Astrocyte (in vitro differentiated cells and primary cell): ENCODE measurements around the gene CPN2. TPM values are rescaled to one million over a fixed set of nuclear protein-coding genes. Genes with fewer than 3 reads are reported as not detected.

Experiments used
- DNase-seq: peaks from one replicate; pipeline ENCODE4 v3.0.0-alpha.2; 2010; ENCODE audit warnings: low read depth
- FAIRE-seq: peaks from 2 replicates; lab custom pipeline; 2011; peaks lifted over from hg19 to GRCh38; lab: Jason Lieb, UNC
- H2AFZ ChIP-seq: 2 replicates; pipeline ENCODE4 v1.6.0; 2012; ENCODE audit warnings: low read depth, low read length, inconsistent platforms
- H3K27ac ChIP-seq: 2 replicates; pipeline ENCODE4 v1.5.1; 2011; ENCODE audit warnings: low read depth, low read length, inconsistent platforms
- H3K27me3 ChIP-seq: 2 replicates; pipeline ENCODE4 v1.6.0; 2011; ENCODE audit warnings: low read length, inconsistent platforms; ENCODE audit not compliant: insufficient read depth
- H3K36me3 ChIP-seq: 2 replicates; pipeline ENCODE4 v1.5.1; 2011; ENCODE audit warnings: low read length, inconsistent platforms; ENCODE audit not compliant: insufficient read depth
- H3K4me1 ChIP-seq: 2 replicates; pipeline ENCODE4 v1.5.1; 2011; ENCODE audit warnings: low read length, inconsistent platforms; ENCODE audit not compliant: insufficient read depth
- H3K4me2 ChIP-seq: 2 replicates; pipeline ENCODE4 v1.6.0; 2012; ENCODE audit warnings: low read length, inconsistent platforms
- H3K4me3 ChIP-seq: 2 replicates; pipeline ENCODE4 v1.5.1; 2011; ENCODE audit warnings: low read depth, mild to moderate bottlenecking, low read length, inconsistent platforms; ENCODE audit not compliant: insufficient read depth
- H3K79me2 ChIP-seq: 2 replicates; pipeline ENCODE4 v1.6.0; 2012; ENCODE audit warnings: mild to moderate bottlenecking, low read length, inconsistent platforms; ENCODE audit not compliant: insufficient read depth
- H3K9ac ChIP-seq: 2 replicates; pipeline ENCODE4 v1.6.0; 2012; ENCODE audit warnings: mild to moderate bottlenecking, low read length, inconsistent platforms
- H3K9me3 ChIP-seq: 2 replicates; pipeline ENCODE4 v1.5.1; 2012; ENCODE audit warnings: low read depth, mild to moderate bottlenecking, low read length, inconsistent platforms; ENCODE audit not compliant: insufficient read depth
- H4K20me1 ChIP-seq: 2 replicates; pipeline ENCODE4 v1.6.0; 2012; ENCODE audit warnings: low read length, inconsistent platforms; ENCODE audit not compliant: insufficient read depth
- H3K27ac Mint-ChIP-seq: one replicate; pipeline ENCODE4 v1.8.0; 2021; ENCODE audit warnings: mild to moderate bottlenecking, mixed read lengths; ENCODE audit not compliant: unreplicated experiment
- H3K27me3 Mint-ChIP-seq: one replicate; pipeline ENCODE4 v1.8.0; 2021; ENCODE audit warnings: low read depth, mixed read lengths; ENCODE audit not compliant: unreplicated experiment
- H3K36me3 Mint-ChIP-seq: one replicate; pipeline ENCODE4 v1.8.0; 2021; ENCODE audit warnings: low read depth, mixed read lengths; ENCODE audit not compliant: unreplicated experiment
- H3K4me1 Mint-ChIP-seq: one replicate; pipeline ENCODE4 v1.8.0; 2021; ENCODE audit warnings: low read depth, mixed read lengths; ENCODE audit not compliant: unreplicated experiment
- H3K4me3 Mint-ChIP-seq: one replicate; pipeline ENCODE4 v1.8.0; 2021; ENCODE audit warnings: mild to moderate bottlenecking, moderate library complexity, mixed read lengths; ENCODE audit not compliant: unreplicated experiment
- H3K9me3 Mint-ChIP-seq: one replicate; pipeline ENCODE4 v1.8.0; 2021; ENCODE audit warnings: mild to moderate bottlenecking, mixed read lengths; ENCODE audit not compliant: unreplicated experiment
- EZH2 ChIP-seq: IDR thresholded peaks from 2 replicates; pipeline ENCODE4 v1.6.1; 2012; ENCODE audit warnings: mild to moderate bottlenecking, low read length, inconsistent platforms; ENCODE audit not compliant: insufficient read depth
- total RNA-seq: library from RNA; stranded (reverse); gene quantifications from 2 replicates; pipeline ENCODE4 v1.2.1, GENCODE V29; 2021
- TF ChIP-seq, protein P1 (sequence below): IDR thresholded peaks from 2 replicates; pipeline ENCODE4 v1.5.1; 2011; ENCODE audit warnings: low read depth, mild to moderate bottlenecking, inconsistent platforms, low read length, moderate library complexity; ENCODE audit not compliant: insufficient read depth

Gene CPN2
- total RNA-seq, 1 donor from 2014 or later = not detected

DNA sequence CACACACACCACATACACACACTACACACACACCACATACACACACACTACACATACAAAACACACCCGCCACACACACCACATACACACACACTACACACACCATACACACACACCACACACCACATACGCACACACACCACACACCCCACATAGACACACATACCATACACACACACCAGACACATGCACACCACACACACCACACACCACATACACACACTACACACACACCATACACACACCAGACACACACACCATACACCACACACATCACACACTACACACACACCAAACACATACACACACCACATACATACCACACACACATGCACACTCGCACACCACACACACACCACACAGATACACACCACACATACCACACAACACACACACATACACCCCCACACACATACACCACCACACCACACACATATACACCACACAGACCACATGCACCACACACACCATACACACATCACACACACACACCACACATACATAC is 26.3 kb downstream of the CPN2 start:
- Mint-ChIP-seq H3K4me3 (no peak overlapping the region), H3K27ac (no peak overlapping the region), H3K9me3 (peaks cover 4% of the 10 kb centered on the region), H3K36me3 (peaks cover under 1% of the 10 kb centered on the region), H3K4me1 (peaks cover 7% of the 10 kb centered on the region), H3K27me3 (peaks cover 23% of the 10 kb centered on the region)
- Histone ChIP-seq H3K4me2 (no peak overlapping the region), H3K27ac (no peak overlapping the region), H3K36me3 (no peaks in the 10 kb centered on the region), H4K20me1 (peaks cover 8% of the 10 kb centered on the region), H3K4me1 (peaks cover 20% of the 10 kb centered on the region), H3K9ac (no peak overlapping the region), H3K9me3 (peaks cover 10% of the 10 kb centered on the region), H3K27me3 (no peaks in the 10 kb centered on the region), H2AFZ (no peak overlapping the region), H3K79me2 (no peaks in the 10 kb centered on the region), H3K4me3 (no peak overlapping the region)
- DNase-seq = no peak
- TF ChIP-seq, protein P1, sequence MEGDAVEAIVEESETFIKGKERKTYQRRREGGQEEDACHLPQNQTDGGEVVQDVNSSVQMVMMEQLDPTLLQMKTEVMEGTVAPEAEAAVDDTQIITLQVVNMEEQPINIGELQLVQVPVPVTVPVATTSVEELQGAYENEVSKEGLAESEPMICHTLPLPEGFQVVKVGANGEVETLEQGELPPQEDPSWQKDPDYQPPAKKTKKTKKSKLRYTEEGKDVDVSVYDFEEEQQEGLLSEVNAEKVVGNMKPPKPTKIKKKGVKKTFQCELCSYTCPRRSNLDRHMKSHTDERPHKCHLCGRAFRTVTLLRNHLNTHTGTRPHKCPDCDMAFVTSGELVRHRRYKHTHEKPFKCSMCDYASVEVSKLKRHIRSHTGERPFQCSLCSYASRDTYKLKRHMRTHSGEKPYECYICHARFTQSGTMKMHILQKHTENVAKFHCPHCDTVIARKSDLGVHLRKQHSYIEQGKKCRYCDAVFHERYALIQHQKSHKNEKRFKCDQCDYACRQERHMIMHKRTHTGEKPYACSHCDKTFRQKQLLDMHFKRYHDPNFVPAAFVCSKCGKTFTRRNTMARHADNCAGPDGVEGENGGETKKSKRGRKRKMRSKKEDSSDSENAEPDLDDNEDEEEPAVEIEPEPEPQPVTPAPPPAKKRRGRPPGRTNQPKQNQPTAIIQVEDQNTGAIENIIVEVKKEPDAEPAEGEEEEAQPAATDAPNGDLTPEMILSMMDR = no peak
- TF ChIP-seq EZH2 = no peak
- no peak for FAIRE-seq

- DNase-seq = peak; percentile 49
Observed at GRCh38 chr3:194323785-194324735, 27.1 kb downstream of the CPN2 start.

More at GRCh38 chr3:194323785-194324735, 27.1 kb downstream of the CPN2 start:
- Mint-ChIP-seq H3K4me1 (peaks cover 7% of the 10 kb centered on the region), H3K4me3 (no peak overlapping the region), H3K36me3 (peaks cover 2% of the 10 kb centered on the region), H3K9me3 (peaks cover 12% of the 10 kb centered on the region), H3K27ac (no peak overlapping the region), H3K27me3 (peaks cover 26% of the 10 kb centered on the region)
- peak overlapping the region; percentile 5 for H3K9ac ChIP-seq
- H3K79me2 ChIP-seq = no peaks in the 10 kb centered on the region
- peaks cover 20% of the 10 kb centered on the region for H3K4me1 ChIP-seq
- peaks cover 3% of the 10 kb centered on the region for H3K27me3 ChIP-seq
- peak overlapping the region; percentile 53 for H2AFZ ChIP-seq
- peaks cover 8% of the 10 kb centered on the region for H4K20me1 ChIP-seq
- peak overlapping the region; percentile 56 for H3K4me2 ChIP-seq
- no peak for FAIRE-seq
- H3K27ac ChIP-seq = no peak overlapping the region
- no peaks in the 10 kb centered on the region for H3K36me3 ChIP-seq
- H3K4me3 ChIP-seq = no peak overlapping the region
- H3K9me3 ChIP-seq = peaks cover 10% of the 10 kb centered on the region
- TF ChIP-seq, protein P1 = no peak
- TF ChIP-seq EZH2 = no peak
